Neural cell (in vitro differentiated cells): ENCODE results near the gene MAPK8IP2. TPM values are rescaled to one million over a fixed set of nuclear protein-coding genes. Genes with fewer than 3 reads are reported as not detected.

ENCODE experiments used
- H2AFZ ChIP-seq: fragments of 200-600, 300-800 bp; sonication (generic), shearing (Covaris generic); 2 replicates; pipeline ENCODE4 v1.6.0; 2014; ENCODE audit warnings: low read depth, mild to moderate bottlenecking, antibody characterized with exemption, low read length, moderate library complexity
- H3F3A ChIP-seq: fragments of 200-600 bp; shearing (Covaris generic); 2 replicates; pipeline ENCODE4 v1.6.1; 2016; ENCODE audit warnings: mild to moderate bottlenecking, moderate library complexity, mixed read lengths, antibody characterized with exemption, low read length; ENCODE audit not compliant: insufficient read depth, poor library complexity, severe bottlenecking
- H3K27ac ChIP-seq: fragments of 200-600, 300-800 bp; sonication (generic), shearing (Covaris generic); 2 replicates; pipeline ENCODE4 v1.5.1; 2014; ENCODE audit warnings: mild to moderate bottlenecking, low read length, moderate library complexity
- H3K27me3 ChIP-seq: fragments of 300-800, 200-600 bp; sonication (generic), shearing (Covaris generic); 2 replicates; pipeline ENCODE4 v1.6.0; 2014; ENCODE audit warnings: mild to moderate bottlenecking, low read depth, low read length, moderate library complexity; ENCODE audit not compliant: insufficient read depth
- H3K36me3 ChIP-seq: fragments of 300-800, 200-600 bp; sonication (generic), shearing (Covaris generic); 2 replicates; pipeline ENCODE4 v1.5.1; 2014; ENCODE audit warnings: mild to moderate bottlenecking, antibody characterized with exemption, low read length, moderate library complexity; ENCODE audit not compliant: insufficient read depth
- H3K4me2 ChIP-seq: fragments of 300-800, 200-600 bp; sonication (generic), shearing (Covaris generic); 2 replicates; pipeline ENCODE4 v1.6.0; 2014; ENCODE audit warnings: mild to moderate bottlenecking, low read length
- H3K4me3 ChIP-seq: fragments of 300-800, 200-600 bp; sonication (generic), shearing (Covaris generic); 2 replicates; pipeline ENCODE4 v1.5.1; 2014; ENCODE audit warnings: mild to moderate bottlenecking, low read length, moderate library complexity
- H3K79me2 ChIP-seq: fragments of 200-600 bp; shearing (Covaris generic); replicated peaks from 2 replicates; pipeline ENCODE4 v1.6.0; 2014; ENCODE audit warnings: mild to moderate bottlenecking, low read length, moderate library complexity; ENCODE audit not compliant: insufficient read depth
- H3K9ac ChIP-seq: fragments of 300-800, 200-600 bp; sonication (generic), shearing (Covaris generic); 2 replicates; pipeline ENCODE4 v1.6.1; 2016; ENCODE audit warnings: mild to moderate bottlenecking, low read length, mixed read lengths
- H3K9me2 ChIP-seq: fragments of 200-600 bp; shearing (Covaris generic); 2 replicates; pipeline ENCODE4 v1.6.1; 2016; ENCODE audit warnings: mild to moderate bottlenecking, low read length, mixed read lengths; ENCODE audit not compliant: insufficient read depth
- H3K9me3 ChIP-seq: fragments of 200-600, 300-800 bp; sonication (generic), shearing (Covaris generic); 2 replicates; pipeline ENCODE4 v1.6.1; 2016; ENCODE audit warnings: mild to moderate bottlenecking, mixed run types, low read length, moderate library complexity, mixed read lengths
- H4K20me1 ChIP-seq: fragments of 200-600 bp; shearing (Covaris generic); 2 replicates; pipeline ENCODE4 v1.6.1; 2016; ENCODE audit warnings: mild to moderate bottlenecking, mixed run types; ENCODE audit not compliant: insufficient read depth
- EP300 ChIP-seq: fragments of 450-650 bp; conservative IDR thresholded peaks from 2 replicates; pipeline ENCODE4 v1.6.1; 2014; ENCODE audit warnings: antibody characterized with exemption, mild to moderate bottlenecking, moderate library complexity; ENCODE audit not compliant: poor library complexity, severe bottlenecking
- EZH2 ChIP-seq: fragments of 200-600, 300-800 bp; shearing (Covaris generic), sonication (generic); IDR thresholded peaks from 2 replicates; pipeline ENCODE4 v1.6.1; 2014; ENCODE audit warnings: antibody characterized with exemption, low read length, borderline replicate concordance, mild to moderate bottlenecking; ENCODE audit not compliant: insufficient read depth, poor library complexity, severe bottlenecking
- POLR2AphosphoS5 ChIP-seq: IDR thresholded peaks from 2 replicates; pipeline ENCODE4 v1.6.1; 2012
- RAD21 ChIP-seq: fragments of 450-650 bp; conservative IDR thresholded peaks from 2 replicates; pipeline ENCODE4 v1.6.1; 2014; ENCODE audit warnings: antibody characterized with exemption, mild to moderate bottlenecking, moderate library complexity
- SMC3 ChIP-seq: fragments of 450-650 bp; conservative IDR thresholded peaks from 2 replicates; pipeline ENCODE4 v1.6.1; 2014; ENCODE audit warnings: antibody characterized with exemption, mild to moderate bottlenecking, moderate library complexity; ENCODE audit not compliant: poor library complexity
- TAF1 ChIP-seq: IDR thresholded peaks from 2 replicates; pipeline ENCODE4 v1.6.1; 2012; ENCODE audit warnings: low read depth
- polyA plus RNA-seq: library from polyadenylated mRNA; depleted of rRNA; stranded (reverse); fragments of >200 nt; gene quantifications from 2 replicates; pipeline ENCODE4 v1.2.3, GENCODE V29; 2014
- TF ChIP-seq, protein P1 (sequence below): IDR thresholded peaks from 2 replicates; pipeline ENCODE4 v1.6.1; 2012; ENCODE audit warnings: borderline replicate concordance

The MAPK8IP2 gene
- polyA plus RNA-seq, 1 donor from 2014 or later = 48.0 TPM

DNA sequence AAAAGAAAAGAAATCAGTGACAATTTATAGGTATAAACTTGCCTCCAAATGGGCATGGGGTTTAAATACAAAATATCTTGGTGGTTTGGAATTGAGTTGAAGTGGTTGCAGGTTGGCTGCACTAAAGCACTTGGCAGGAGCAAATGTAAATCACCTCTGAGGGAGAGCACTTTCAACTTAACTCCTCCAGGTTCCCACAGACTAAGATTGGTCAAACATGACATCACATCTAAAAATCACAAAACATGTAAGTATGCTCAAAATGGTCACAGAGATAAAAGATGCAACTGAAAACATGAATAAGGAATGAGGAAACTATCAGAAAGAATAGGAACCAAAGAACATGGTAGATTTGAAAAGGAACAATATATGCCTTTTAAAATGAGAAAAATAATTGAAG is 59.7 kb downstream of the MAPK8IP2 start:
- Histone ChIP-seq H2AFZ (no peak overlapping the region), H4K20me1 (no peaks in the 10 kb centered on the region), H3K27me3 (no peaks in the 10 kb centered on the region), H3K9me3 (no peaks in the 10 kb centered on the region), H3K27ac (no peak overlapping the region), H3K4me2 (no peak overlapping the region), H3K79me2 (no peaks in the 10 kb centered on the region), H3F3A (no peaks in the 10 kb centered on the region), H3K36me3 (no peaks in the 10 kb centered on the region), H3K9me2 (no peaks in the 10 kb centered on the region), H3K4me3 (no peak overlapping the region), H3K9ac (no peak overlapping the region)
- TF ChIP-seq, protein P1, sequence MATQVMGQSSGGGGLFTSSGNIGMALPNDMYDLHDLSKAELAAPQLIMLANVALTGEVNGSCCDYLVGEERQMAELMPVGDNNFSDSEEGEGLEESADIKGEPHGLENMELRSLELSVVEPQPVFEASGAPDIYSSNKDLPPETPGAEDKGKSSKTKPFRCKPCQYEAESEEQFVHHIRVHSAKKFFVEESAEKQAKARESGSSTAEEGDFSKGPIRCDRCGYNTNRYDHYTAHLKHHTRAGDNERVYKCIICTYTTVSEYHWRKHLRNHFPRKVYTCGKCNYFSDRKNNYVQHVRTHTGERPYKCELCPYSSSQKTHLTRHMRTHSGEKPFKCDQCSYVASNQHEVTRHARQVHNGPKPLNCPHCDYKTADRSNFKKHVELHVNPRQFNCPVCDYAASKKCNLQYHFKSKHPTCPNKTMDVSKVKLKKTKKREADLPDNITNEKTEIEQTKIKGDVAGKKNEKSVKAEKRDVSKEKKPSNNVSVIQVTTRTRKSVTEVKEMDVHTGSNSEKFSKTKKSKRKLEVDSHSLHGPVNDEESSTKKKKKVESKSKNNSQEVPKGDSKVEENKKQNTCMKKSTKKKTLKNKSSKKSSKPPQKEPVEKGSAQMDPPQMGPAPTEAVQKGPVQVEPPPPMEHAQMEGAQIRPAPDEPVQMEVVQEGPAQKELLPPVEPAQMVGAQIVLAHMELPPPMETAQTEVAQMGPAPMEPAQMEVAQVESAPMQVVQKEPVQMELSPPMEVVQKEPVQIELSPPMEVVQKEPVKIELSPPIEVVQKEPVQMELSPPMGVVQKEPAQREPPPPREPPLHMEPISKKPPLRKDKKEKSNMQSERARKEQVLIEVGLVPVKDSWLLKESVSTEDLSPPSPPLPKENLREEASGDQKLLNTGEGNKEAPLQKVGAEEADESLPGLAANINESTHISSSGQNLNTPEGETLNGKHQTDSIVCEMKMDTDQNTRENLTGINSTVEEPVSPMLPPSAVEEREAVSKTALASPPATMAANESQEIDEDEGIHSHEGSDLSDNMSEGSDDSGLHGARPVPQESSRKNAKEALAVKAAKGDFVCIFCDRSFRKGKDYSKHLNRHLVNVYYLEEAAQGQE = no peak
- TF ChIP-seq EZH2 = no peak
- no peak for TF ChIP-seq EP300
- no peak for TF ChIP-seq POLR2AphosphoS5
- TF ChIP-seq RAD21 = no peak
- no peak for TF ChIP-seq SMC3
- TF ChIP-seq TAF1 = no peak

Other genes starting within 250 kb of the MAPK8IP2 start
- 58.9 and 90.1 TPM in 2 replicates for gene SBF1, start 125.8 kb upstream of the MAPK8IP2 start, polyA plus RNA-seq
- not detected in 2 replicates for gene ADM2, start 119.2 kb upstream of the MAPK8IP2 start, polyA plus RNA-seq
- gene MIOX, start 113.9 kb upstream of the MAPK8IP2 start, polyA plus RNA-seq = not detected in 2 replicates
- 76.5 and 85.2 TPM in 2 replicates for gene LMF2, start 93.1 kb upstream of the MAPK8IP2 start, polyA plus RNA-seq
- gene NCAPH2, start 92.6 kb upstream of the MAPK8IP2 start, polyA plus RNA-seq = 76.8 and 81.1 TPM in 2 replicates
- gene SCO2, start 75.2 kb upstream of the MAPK8IP2 start, polyA plus RNA-seq = 8.1 and 9.6 TPM in 2 replicates
- gene TYMP, start 70.8 kb upstream of the MAPK8IP2 start, polyA plus RNA-seq = 0.54 and 0.87 TPM in 2 replicates
- not detected in 2 replicates for gene KLHDC7B, start 54.9 kb upstream of the MAPK8IP2 start, polyA plus RNA-seq
- gene SYCE3, start 37.9 kb upstream of the MAPK8IP2 start, polyA plus RNA-seq = not detected in 2 replicates
- 72.4 and 75.1 TPM in 2 replicates for gene CPT1B, start 22.4 kb upstream of the MAPK8IP2 start, polyA plus RNA-seq
- gene CHKB, start 17.9 kb upstream of the MAPK8IP2 start, polyA plus RNA-seq = 170 and 173 TPM in 2 replicates
- gene ARSA, start 27.4 kb downstream of the MAPK8IP2 start, polyA plus RNA-seq = 32.5 and 41.4 TPM in 2 replicates
- gene SHANK3, start 72.0 kb downstream of the MAPK8IP2 start, polyA plus RNA-seq = 5.5 and 6.3 TPM in 2 replicates
- not detected in 2 replicates for gene ACR, start 137.4 kb downstream of the MAPK8IP2 start, polyA plus RNA-seq
- gene RABL2B, start 182.8 kb downstream of the MAPK8IP2 start, polyA plus RNA-seq = 26.2 and 29.1 TPM in 2 replicates